GM23338 (cell line): ENCODE results near the gene CRY1. TPM values are rescaled to one million over a fixed set of nuclear protein-coding genes. Genes with fewer than 3 reads are reported as not detected.

ENCODE experiments used
- ATAC-seq: fragments of 200-7000 bp; cut with Tn5 transposase; 3 replicates; pipeline ENCODE4 v1.9.1; 2020
- DNase-seq: peaks from one replicate; pipeline ENCODE4 v3.0.0-alpha.2; 2015; ENCODE audit warnings: low spot score
- H2AFZ ChIP-seq: fragments of 200-600 bp; sonication (generic); 2 replicates; pipeline ENCODE4 v1.8.0; 2016; ENCODE audit warnings: antibody characterized with exemption, mild to moderate bottlenecking, moderate library complexity
- H3F3A ChIP-seq: fragments of 200-600 bp; sonication (generic); replicated peaks from 2 replicates; pipeline ENCODE4 v1.8.0; 2017; ENCODE audit warnings: antibody characterized with exemption, mixed run types, low read depth
- H3K27ac ChIP-seq: fragments of 200-600 bp; sonication (generic); 2 replicates; pipeline ENCODE4 v1.6.1; 2016; ENCODE audit warnings: low read depth
- H3K27me3 ChIP-seq: fragments of 200-600 bp; sonication (generic); 2 replicates; pipeline ENCODE4 v1.8.0; 2016; ENCODE audit warnings: mild to moderate bottlenecking, mixed run types, moderate library complexity; ENCODE audit not compliant: insufficient read depth
- H3K36me3 ChIP-seq: fragments of 200-600 bp; sonication (generic); 2 replicates; pipeline ENCODE4 v1.8.0; 2016; ENCODE audit warnings: mild to moderate bottlenecking; ENCODE audit not compliant: insufficient read depth
- H3K4me1 ChIP-seq: fragments of 200-600 bp; sonication (generic); 2 replicates; pipeline ENCODE4 v1.8.0; 2016; ENCODE audit warnings: mild to moderate bottlenecking, moderate library complexity; ENCODE audit not compliant: insufficient read depth
- H3K4me2 ChIP-seq: fragments of 200-600 bp; sonication (generic); 2 replicates; pipeline ENCODE4 v1.7.1; 2017; ENCODE audit warnings: mixed run types
- H3K4me3 ChIP-seq: fragments of 200-600 bp; sonication (generic); 2 replicates; pipeline ENCODE4 v1.6.1; 2016; ENCODE audit warnings: mixed run types
- H3K79me2 ChIP-seq: fragments of 200-600 bp; sonication (generic); replicated peaks from 2 replicates; pipeline ENCODE4 v1.8.0; 2017; ENCODE audit warnings: mild to moderate bottlenecking; ENCODE audit not compliant: insufficient read depth
- H3K9me2 ChIP-seq: fragments of 200-600 bp; sonication (generic); 2 replicates; pipeline ENCODE4 v1.8.0; 2017; ENCODE audit not compliant: insufficient read depth
- H4K20me1 ChIP-seq: fragments of 200-600 bp; sonication (generic); replicated peaks from 2 replicates; pipeline ENCODE4 v1.8.0; 2017; ENCODE audit warnings: mild to moderate bottlenecking; ENCODE audit not compliant: insufficient read depth
- H3K27ac Mint-ChIP-seq: 2 replicates; pipeline ENCODE4 v1.8.0; 2020; ENCODE audit warnings: inconsistent platforms, mild to moderate bottlenecking, moderate library complexity, mixed read lengths
- H3K27me3 Mint-ChIP-seq: 3 replicates; pipeline ENCODE4 v1.8.0; 2022; ENCODE audit warnings: low read depth, mild to moderate bottlenecking, moderate library complexity, mixed read lengths, inconsistent platforms; ENCODE audit not compliant: insufficient read depth, poor library complexity
- H3K36me3 Mint-ChIP-seq: 3 replicates; pipeline ENCODE4 v1.8.0; 2021; ENCODE audit warnings: low read depth, mild to moderate bottlenecking, inconsistent platforms, moderate library complexity, mixed read lengths
- H3K4me1 Mint-ChIP-seq: 3 replicates; pipeline ENCODE4 v1.8.0; 2020; ENCODE audit warnings: mild to moderate bottlenecking, inconsistent platforms, mixed read lengths
- H3K4me3 Mint-ChIP-seq: 3 replicates; pipeline ENCODE4 v1.8.0; 2021; ENCODE audit warnings: moderate library complexity, mild to moderate bottlenecking, inconsistent platforms, mixed read lengths
- H3K9me3 Mint-ChIP-seq: 3 replicates; pipeline ENCODE4 v1.8.0; 2020; ENCODE audit warnings: moderate library complexity, mild to moderate bottlenecking, inconsistent platforms, mixed read lengths
- CREB1 ChIP-seq: fragments of 250-450 bp; sonication (Bioruptor Pico); IDR thresholded peaks from 2 replicates; pipeline ENCODE4 v1.5.0; 2020; ENCODE audit warnings: low read depth, mild to moderate bottlenecking, moderate library complexity
- CTCF ChIP-seq, 2 experiments: fragments of 200-600 bp in 1 of 2; sonication (generic) in 1 of 2; conservative IDR thresholded peaks; 2 replicates each; pipeline versions ENCODE4 v1.5.1 to v1.6.1; 2016 to 2017; ENCODE audit warnings: antibody characterized with exemption in 2 of 2, low read depth in 2 of 2, mild to moderate bottlenecking in 2 of 2, moderate library complexity in 1 of 2
- ETS1 ChIP-seq: IDR thresholded peaks from 2 replicates; pipeline ENCODE4 v1.6.1; 2016; ENCODE audit warnings: antibody characterized with exemption
- EZH2 ChIP-seq: fragments of 200-600 bp; sonication (generic); IDR thresholded peaks from one replicate; pipeline ENCODE4 v1.8.0; 2017; ENCODE audit warnings: antibody characterized with exemption, mild to moderate bottlenecking, low read depth; ENCODE audit not compliant: unreplicated experiment
- EZH2phosphoT487 ChIP-seq: fragments of 200-600 bp; sonication (generic); IDR thresholded peaks from one replicate; pipeline ENCODE4 v1.8.1; 2018; ENCODE audit warnings: antibody characterized with exemption; ENCODE audit not compliant: unreplicated experiment
- JUNB ChIP-seq: IDR thresholded peaks from one replicate; pipeline ENCODE4 v1.6.1; 2016; ENCODE audit warnings: antibody characterized with exemption; ENCODE audit not compliant: unreplicated experiment
- NANOG ChIP-seq: IDR thresholded peaks from 2 replicates; pipeline ENCODE4 v1.6.1; 2016; ENCODE audit warnings: antibody characterized with exemption, borderline replicate concordance
- POLR2AphosphoS5 ChIP-seq: IDR thresholded peaks from 2 replicates; pipeline ENCODE4 v1.6.1; 2016; ENCODE audit warnings: antibody characterized with exemption, low read depth
- REST ChIP-seq: IDR thresholded peaks from one replicate; pipeline ENCODE4 v1.6.1; 2018; ENCODE audit warnings: antibody characterized with exemption; ENCODE audit not compliant: unreplicated experiment
- STAT1 ChIP-seq: IDR thresholded peaks from one replicate; pipeline ENCODE4 v1.6.1; 2016; ENCODE audit warnings: antibody characterized with exemption; ENCODE audit not compliant: unreplicated experiment
- ZNF114 ChIP-seq: fragments of 250-450 bp; sonication (Bioruptor Pico); IDR thresholded peaks from 2 replicates; pipeline ENCODE4 v1.5.0; 2020; ENCODE audit warnings: mild to moderate bottlenecking, moderate library complexity
- ZNF331 ChIP-seq: fragments of 250-450 bp; sonication (Bioruptor Pico); IDR thresholded peaks from 2 replicates; pipeline ENCODE4 v1.5.0; 2020; ENCODE audit warnings: low read depth, mild to moderate bottlenecking, moderate library complexity
- ZNF462 ChIP-seq: fragments of 250-450 bp; sonication (Bioruptor Pico); IDR thresholded peaks from 2 replicates; pipeline ENCODE4 v1.5.0; 2020; ENCODE audit warnings: mild to moderate bottlenecking, moderate library complexity
- polyA plus RNA-seq: library from polyadenylated mRNA; unstranded; fragments of >200 nt; fragmentation: Nextera tagmentation; extraction: Ambion mirVana; gene quantifications from 2 replicates; pipeline ENCODE4 v1.2.1, GENCODE V29; 2016
- total RNA-seq: library from RNA; depleted of rRNA; stranded (reverse); fragments of >200 nt; shearing (Covaris generic); gene quantifications from 2 replicates; pipeline ENCODE4 v1.2.3, GENCODE V29; 2014

CRY1 gene
- total and polyA plus RNA-seq, 2 experiments from 2014 or later: 27.7 to 28.2 TPM

GRCh38 chr12:107026806-107027635 is 66.3 kb downstream of the CRY1 start:
- H3K27me3 ChIP-seq: no peaks in the 10 kb centered on the region
- no peak overlapping the region for H2AFZ ChIP-seq
- no peaks in the 10 kb centered on the region for H3K9me3 Mint-ChIP-seq
- no peak for ATAC-seq
- no peaks in the 10 kb centered on the region for H3K9me2 ChIP-seq
- H3K79me2 ChIP-seq: peaks cover 9% of the 10 kb centered on the region; the same call in 1 of the 2 replicates
- H3K4me2 ChIP-seq: no peak overlapping the region
- H3K4me1 ChIP-seq: no peaks in the 10 kb centered on the region; the same call in 1 of the 2 replicates
- no peak overlapping the region for H3K4me3 ChIP-seq
- H3K36me3 ChIP-seq: no peaks in the 10 kb centered on the region
- no peak for DNase-seq
- no peak overlapping the region for H3K27ac Mint-ChIP-seq
- no peak overlapping the region for H3K4me3 Mint-ChIP-seq
- no peaks in the 10 kb centered on the region for H3K36me3 Mint-ChIP-seq
- H3K4me1 Mint-ChIP-seq: peaks cover 8% of the 10 kb centered on the region; the same call in 2 of the 3 replicates
- TF ChIP-seq REST (no peak), CREB1 (CRISPR knock-in tag) (no peak), CTCF (conservative IDR thresholded peaks at IDR 0.05; ENCODE audit: low read depth in 2 of 2) (no peak), ZNF331 (no peak), ZNF114 (CRISPR knock-in tag) (no peak), EZH2phosphoT487 (no peak), STAT1 (no peak), POLR2AphosphoS5 (no peak), NANOG (no peak), JUNB (no peak), ETS1 (no peak), ZNF462 (no peak), EZH2 (no peak)
- H3K27me3 Mint-ChIP-seq: peaks cover 2% of the 10 kb centered on the region
- H3F3A ChIP-seq: no peaks in the 10 kb centered on the region
- H4K20me1 ChIP-seq: no peaks in the 10 kb centered on the region
- no peak overlapping the region for H3K27ac ChIP-seq
